ENCODE results near the gene GOLGA6L26. TPM values are rescaled to one million over a fixed set of nuclear protein-coding genes. Genes with fewer than 3 reads are reported as not detected.
"Not testable (repeated sequence)": the region's sequence is repeated elsewhere in the genome, so short reads cannot be mapped to it uniquely, and the experiment has no call there.

GOLGA6L26 gene
- total RNA-seq (not detected), total RNA-seq (0 reads per million in 2 donors)

GRCh38 chr15:23334096-23334495 lies at the start of gene GOLGA6L26:
Gene GOLGA6L26 (minus strand): TSS chr15:23334196. CDS start chr15:23334135, 61 bp downstream.
- not testable (repeated sequence) for H3K27me3 Mint-ChIP-seq; H3K4me3 Mint-ChIP-seq; H3K9me3 ChIP-seq (ENCODE audit: control insufficient read depth, low read length, poor library complexity, severe bottlenecking); H3K4me1 Mint-ChIP-seq; H3K27ac Mint-ChIP-seq; H3K36me3 Mint-ChIP-seq (ENCODE audit: low read depth); ATAC-seq; DNase-seq

- ATAC-seq; H3K9me3 ChIP-seq (ENCODE audit: control insufficient read depth, low read length, poor library complexity, severe bottlenecking); H3K27ac Mint-ChIP-seq; H3K4me1 Mint-ChIP-seq; DNase-seq; H3K4me3 Mint-ChIP-seq; H3K36me3 Mint-ChIP-seq (ENCODE audit: low read depth): not testable (repeated sequence)
- H3K27me3 Mint-ChIP-seq, result peaks cover 24% of the 10 kb centered on the region
Measured at GRCh38 chr15:23381192-23381591, 47.2 kb upstream of the GOLGA6L26 start.

GRCh38 chr15:23380700-23381099 lies 46.7 kb upstream of the GOLGA6L26 start:
- not testable (repeated sequence) for H3K27ac Mint-ChIP-seq; ATAC-seq; DNase-seq; H3K4me1 Mint-ChIP-seq; H3K4me3 Mint-ChIP-seq; H3K9me3 ChIP-seq (ENCODE audit: control insufficient read depth, low read length, poor library complexity, severe bottlenecking); H3K36me3 Mint-ChIP-seq (ENCODE audit: low read depth)
- peaks cover 25% of the 10 kb centered on the region for H3K27me3 Mint-ChIP-seq

GRCh38 chr15:23378946-23379345 lies 45.0 kb upstream of the GOLGA6L26 start:
- DNase-seq; H3K9me3 ChIP-seq (ENCODE audit: control insufficient read depth, low read length, poor library complexity, severe bottlenecking); ATAC-seq; H3K27ac Mint-ChIP-seq; H3K36me3 Mint-ChIP-seq (ENCODE audit: low read depth); H3K4me3 Mint-ChIP-seq; H3K4me1 Mint-ChIP-seq: not testable (repeated sequence)
- H3K27me3 Mint-ChIP-seq, result peaks cover 17% of the 10 kb centered on the region

GRCh38 chr15:23374226-23374625 lies 40.2 kb upstream of the GOLGA6L26 start:
- not testable (repeated sequence) for H3K27ac Mint-ChIP-seq

GRCh38 chr15:23372891-23373600 lies 39.0 kb upstream of the GOLGA6L26 start:
- H3K27me3 Mint-ChIP-seq, result peaks cover 15% of the 10 kb centered on the region

More at GRCh38 chr15:23374226-23374625, 40.2 kb upstream of the GOLGA6L26 start:
- H3K36me3 Mint-ChIP-seq (ENCODE audit: low read depth); H3K4me1 Mint-ChIP-seq; H3K9me3 ChIP-seq (ENCODE audit: control insufficient read depth, low read length, poor library complexity, severe bottlenecking); H3K4me3 Mint-ChIP-seq; ATAC-seq; DNase-seq: not testable (repeated sequence)
- peaks cover 15% of the 10 kb centered on the region for H3K27me3 Mint-ChIP-seq

GRCh38 chr15:23372284-23372683 lies 38.3 kb upstream of the GOLGA6L26 start:
- Mint-ChIP-seq H3K27ac (no peak overlapping the region), H3K27me3 (peaks cover 15% of the 10 kb centered on the region)

More at GRCh38 chr15:23372891-23373600, 39.0 kb upstream of the GOLGA6L26 start:
- not testable (repeated sequence) for H3K9me3 ChIP-seq (ENCODE audit: control insufficient read depth, low read length, poor library complexity, severe bottlenecking); H3K36me3 Mint-ChIP-seq (ENCODE audit: low read depth); H3K4me1 Mint-ChIP-seq; DNase-seq; H3K27ac Mint-ChIP-seq; ATAC-seq; H3K4me3 Mint-ChIP-seq

GRCh38 chr15:23371868-23372267 lies 37.9 kb upstream of the GOLGA6L26 start:
- H3K27me3 Mint-ChIP-seq, result peaks cover 15% of the 10 kb centered on the region
- H3K4me3 Mint-ChIP-seq; H3K9me3 ChIP-seq (ENCODE audit: control insufficient read depth, low read length, poor library complexity, severe bottlenecking); H3K4me1 Mint-ChIP-seq; DNase-seq; ATAC-seq; H3K36me3 Mint-ChIP-seq (ENCODE audit: low read depth); H3K27ac Mint-ChIP-seq: not testable (repeated sequence)

More at GRCh38 chr15:23372284-23372683, 38.3 kb upstream of the GOLGA6L26 start:
- no peaks in the 10 kb centered on the region for H3K36me3 Mint-ChIP-seq (ENCODE audit: low read depth)
- no peak for ATAC-seq
- no peak overlapping the region for H3K4me3 Mint-ChIP-seq
- DNase-seq, result no peak
- no peaks in the 10 kb centered on the region for H3K4me1 Mint-ChIP-seq
- H3K9me3 ChIP-seq (ENCODE audit: control insufficient read depth, low read length, poor library complexity, severe bottlenecking), result no peaks in the 10 kb centered on the region

GRCh38 chr15:23371134-23371533 lies 37.1 kb upstream of the GOLGA6L26 start:
- H3K36me3 Mint-ChIP-seq (ENCODE audit: low read depth); DNase-seq; H3K9me3 ChIP-seq (ENCODE audit: control insufficient read depth, low read length, poor library complexity, severe bottlenecking); ATAC-seq; H3K27me3 Mint-ChIP-seq; H3K4me3 Mint-ChIP-seq; H3K27ac Mint-ChIP-seq; H3K4me1 Mint-ChIP-seq: not testable (repeated sequence)

GRCh38 chr15:23370578-23370977 lies 36.6 kb upstream of the GOLGA6L26 start:
- H3K36me3 Mint-ChIP-seq (ENCODE audit: low read depth), result no peaks in the 10 kb centered on the region
- DNase-seq (no peak), ATAC-seq (no peak)
- no peak overlapping the region for H3K27ac Mint-ChIP-seq
- no peaks in the 10 kb centered on the region for H3K4me1 Mint-ChIP-seq
- peaks cover 8% of the 10 kb centered on the region for H3K27me3 Mint-ChIP-seq
- no peak overlapping the region for H3K4me3 Mint-ChIP-seq
- H3K9me3 ChIP-seq (ENCODE audit: control insufficient read depth, low read length, poor library complexity, severe bottlenecking), result no peaks in the 10 kb centered on the region

- ATAC-seq, H3K4me1 Mint-ChIP-seq: not testable (repeated sequence)
Measured at GRCh38 chr15:23364261-23364660, 30.3 kb upstream of the GOLGA6L26 start.

GRCh38 chr15:23362622-23363021 lies 28.6 kb upstream of the GOLGA6L26 start:
- H3K27me3 Mint-ChIP-seq; DNase-seq; ATAC-seq; H3K27ac Mint-ChIP-seq; H3K4me1 Mint-ChIP-seq; H3K9me3 ChIP-seq (ENCODE audit: control insufficient read depth, low read length, poor library complexity, severe bottlenecking); H3K4me3 Mint-ChIP-seq; H3K36me3 Mint-ChIP-seq (ENCODE audit: low read depth): not testable (repeated sequence)

More at GRCh38 chr15:23364261-23364660, 30.3 kb upstream of the GOLGA6L26 start:
- H3K27me3 Mint-ChIP-seq; H3K27ac Mint-ChIP-seq; H3K36me3 Mint-ChIP-seq (ENCODE audit: low read depth); DNase-seq; H3K4me3 Mint-ChIP-seq; H3K9me3 ChIP-seq (ENCODE audit: control insufficient read depth, low read length, poor library complexity, severe bottlenecking): not testable (repeated sequence)

GRCh38 chr15:23354448-23354847 lies 20.5 kb upstream of the GOLGA6L26 start, which contains the start of gene GOLGA8S:
Gene GOLGA8S (plus strand): TSS chr15:23354748. CDS start chr15:23354810, 62 bp downstream.
- H3K9me3 ChIP-seq (ENCODE audit: control insufficient read depth, low read length, poor library complexity, severe bottlenecking); H3K4me3 Mint-ChIP-seq; DNase-seq; H3K27me3 Mint-ChIP-seq; H3K36me3 Mint-ChIP-seq (ENCODE audit: low read depth); H3K4me1 Mint-ChIP-seq; H3K27ac Mint-ChIP-seq; ATAC-seq: not testable (repeated sequence)

GRCh38 chr15:23311233-23311632 lies 22.8 kb downstream of the GOLGA6L26 start:
- H3K27me3 Mint-ChIP-seq; H3K36me3 Mint-ChIP-seq (ENCODE audit: low read depth); DNase-seq: not testable (repeated sequence)

More at GRCh38 chr15:23311233-23311632, 22.8 kb downstream of the GOLGA6L26 start:
- not testable (repeated sequence) for H3K27ac Mint-ChIP-seq; H3K9me3 ChIP-seq (ENCODE audit: control insufficient read depth, low read length, poor library complexity, severe bottlenecking); H3K4me3 Mint-ChIP-seq; H3K4me1 Mint-ChIP-seq; ATAC-seq
